GM23338 (cell line): ENCODE results near the gene RHBDF2. TPM values are rescaled to one million over a fixed set of nuclear protein-coding genes. Genes with fewer than 3 reads are reported as not detected.

ENCODE experiments used
- ATAC-seq: fragments of 200-7000 bp; cut with Tn5 transposase; 3 replicates; pipeline ENCODE4 v1.9.1; 2020
- DNase-seq: peaks from one replicate; pipeline ENCODE4 v3.0.0-alpha.2; 2015; ENCODE audit warnings: low spot score
- H2AFZ ChIP-seq: fragments of 200-600 bp; sonication (generic); 2 replicates; pipeline ENCODE4 v1.8.0; 2016; ENCODE audit warnings: antibody characterized with exemption, mild to moderate bottlenecking, moderate library complexity
- H3F3A ChIP-seq: fragments of 200-600 bp; sonication (generic); replicated peaks from 2 replicates; pipeline ENCODE4 v1.8.0; 2017; ENCODE audit warnings: antibody characterized with exemption, mixed run types, low read depth
- H3K27ac ChIP-seq: fragments of 200-600 bp; sonication (generic); 2 replicates; pipeline ENCODE4 v1.6.1; 2016; ENCODE audit warnings: low read depth
- H3K27me3 ChIP-seq: fragments of 200-600 bp; sonication (generic); 2 replicates; pipeline ENCODE4 v1.8.0; 2016; ENCODE audit warnings: mild to moderate bottlenecking, mixed run types, moderate library complexity; ENCODE audit not compliant: insufficient read depth
- H3K36me3 ChIP-seq: fragments of 200-600 bp; sonication (generic); 2 replicates; pipeline ENCODE4 v1.8.0; 2016; ENCODE audit warnings: mild to moderate bottlenecking; ENCODE audit not compliant: insufficient read depth
- H3K4me1 ChIP-seq: fragments of 200-600 bp; sonication (generic); 2 replicates; pipeline ENCODE4 v1.8.0; 2016; ENCODE audit warnings: mild to moderate bottlenecking, moderate library complexity; ENCODE audit not compliant: insufficient read depth
- H3K4me2 ChIP-seq: fragments of 200-600 bp; sonication (generic); 2 replicates; pipeline ENCODE4 v1.7.1; 2017; ENCODE audit warnings: mixed run types
- H3K4me3 ChIP-seq: fragments of 200-600 bp; sonication (generic); 2 replicates; pipeline ENCODE4 v1.6.1; 2016; ENCODE audit warnings: mixed run types
- H3K79me2 ChIP-seq: fragments of 200-600 bp; sonication (generic); replicated peaks from 2 replicates; pipeline ENCODE4 v1.8.0; 2017; ENCODE audit warnings: mild to moderate bottlenecking; ENCODE audit not compliant: insufficient read depth
- H3K9me2 ChIP-seq: fragments of 200-600 bp; sonication (generic); 2 replicates; pipeline ENCODE4 v1.8.0; 2017; ENCODE audit not compliant: insufficient read depth
- H4K20me1 ChIP-seq: fragments of 200-600 bp; sonication (generic); replicated peaks from 2 replicates; pipeline ENCODE4 v1.8.0; 2017; ENCODE audit warnings: mild to moderate bottlenecking; ENCODE audit not compliant: insufficient read depth
- H3K27ac Mint-ChIP-seq: 2 replicates; pipeline ENCODE4 v1.8.0; 2020; ENCODE audit warnings: inconsistent platforms, mild to moderate bottlenecking, moderate library complexity, mixed read lengths
- H3K27me3 Mint-ChIP-seq: 3 replicates; pipeline ENCODE4 v1.8.0; 2022; ENCODE audit warnings: low read depth, mild to moderate bottlenecking, moderate library complexity, mixed read lengths, inconsistent platforms; ENCODE audit not compliant: insufficient read depth, poor library complexity
- H3K36me3 Mint-ChIP-seq: 3 replicates; pipeline ENCODE4 v1.8.0; 2021; ENCODE audit warnings: low read depth, mild to moderate bottlenecking, inconsistent platforms, moderate library complexity, mixed read lengths
- H3K4me1 Mint-ChIP-seq: 3 replicates; pipeline ENCODE4 v1.8.0; 2020; ENCODE audit warnings: mild to moderate bottlenecking, inconsistent platforms, mixed read lengths
- H3K4me3 Mint-ChIP-seq: 3 replicates; pipeline ENCODE4 v1.8.0; 2021; ENCODE audit warnings: moderate library complexity, mild to moderate bottlenecking, inconsistent platforms, mixed read lengths
- H3K9me3 Mint-ChIP-seq: 3 replicates; pipeline ENCODE4 v1.8.0; 2020; ENCODE audit warnings: moderate library complexity, mild to moderate bottlenecking, inconsistent platforms, mixed read lengths
- CREB1 ChIP-seq: fragments of 250-450 bp; sonication (Bioruptor Pico); IDR thresholded peaks from 2 replicates; pipeline ENCODE4 v1.5.0; 2020; ENCODE audit warnings: low read depth, mild to moderate bottlenecking, moderate library complexity
- CTCF ChIP-seq, 2 experiments: fragments of 200-600 bp in 1 of 2; sonication (generic) in 1 of 2; conservative IDR thresholded peaks; 2 replicates each; pipeline versions ENCODE4 v1.5.1 to v1.6.1; 2016 to 2017; ENCODE audit warnings: antibody characterized with exemption in 2 of 2, low read depth in 2 of 2, mild to moderate bottlenecking in 2 of 2, moderate library complexity in 1 of 2
- ETS1 ChIP-seq: IDR thresholded peaks from 2 replicates; pipeline ENCODE4 v1.6.1; 2016; ENCODE audit warnings: antibody characterized with exemption
- EZH2 ChIP-seq: fragments of 200-600 bp; sonication (generic); IDR thresholded peaks from one replicate; pipeline ENCODE4 v1.8.0; 2017; ENCODE audit warnings: antibody characterized with exemption, mild to moderate bottlenecking, low read depth; ENCODE audit not compliant: unreplicated experiment
- EZH2phosphoT487 ChIP-seq: fragments of 200-600 bp; sonication (generic); IDR thresholded peaks from one replicate; pipeline ENCODE4 v1.8.1; 2018; ENCODE audit warnings: antibody characterized with exemption; ENCODE audit not compliant: unreplicated experiment
- JUNB ChIP-seq: IDR thresholded peaks from one replicate; pipeline ENCODE4 v1.6.1; 2016; ENCODE audit warnings: antibody characterized with exemption; ENCODE audit not compliant: unreplicated experiment
- NANOG ChIP-seq: IDR thresholded peaks from 2 replicates; pipeline ENCODE4 v1.6.1; 2016; ENCODE audit warnings: antibody characterized with exemption, borderline replicate concordance
- POLR2AphosphoS5 ChIP-seq: IDR thresholded peaks from 2 replicates; pipeline ENCODE4 v1.6.1; 2016; ENCODE audit warnings: antibody characterized with exemption, low read depth
- REST ChIP-seq: IDR thresholded peaks from one replicate; pipeline ENCODE4 v1.6.1; 2018; ENCODE audit warnings: antibody characterized with exemption; ENCODE audit not compliant: unreplicated experiment
- STAT1 ChIP-seq: IDR thresholded peaks from one replicate; pipeline ENCODE4 v1.6.1; 2016; ENCODE audit warnings: antibody characterized with exemption; ENCODE audit not compliant: unreplicated experiment
- ZNF114 ChIP-seq: fragments of 250-450 bp; sonication (Bioruptor Pico); IDR thresholded peaks from 2 replicates; pipeline ENCODE4 v1.5.0; 2020; ENCODE audit warnings: mild to moderate bottlenecking, moderate library complexity
- ZNF331 ChIP-seq: fragments of 250-450 bp; sonication (Bioruptor Pico); IDR thresholded peaks from 2 replicates; pipeline ENCODE4 v1.5.0; 2020; ENCODE audit warnings: low read depth, mild to moderate bottlenecking, moderate library complexity
- ZNF462 ChIP-seq: fragments of 250-450 bp; sonication (Bioruptor Pico); IDR thresholded peaks from 2 replicates; pipeline ENCODE4 v1.5.0; 2020; ENCODE audit warnings: mild to moderate bottlenecking, moderate library complexity
- polyA plus RNA-seq: library from polyadenylated mRNA; unstranded; fragments of >200 nt; fragmentation: Nextera tagmentation; extraction: Ambion mirVana; gene quantifications from 2 replicates; pipeline ENCODE4 v1.2.1, GENCODE V29; 2016
- total RNA-seq: library from RNA; depleted of rRNA; stranded (reverse); fragments of >200 nt; shearing (Covaris generic); gene quantifications from 2 replicates; pipeline ENCODE4 v1.2.3, GENCODE V29; 2014

RHBDF2 gene
- total and polyA plus RNA-seq, 2 experiments from 2014 or later: 9.4 to 29.5 TPM

- peaks cover 16% of the 10 kb centered on the region for H3K27me3 Mint-ChIP-seq
- no peak for ATAC-seq
- H3K4me2 ChIP-seq: no peak overlapping the region
- no peak overlapping the region for H2AFZ ChIP-seq
- no peaks in the 10 kb centered on the region; the same call in 2 of the 3 replicates for H3K4me1 Mint-ChIP-seq
- TF ChIP-seq JUNB: no peak
- no peak for TF ChIP-seq POLR2AphosphoS5
- TF ChIP-seq ZNF462 (CRISPR knock-in tag): no peak
- no peak for TF ChIP-seq REST
- no peak for TF ChIP-seq STAT1
- no peak for TF ChIP-seq ETS1
- TF ChIP-seq ZNF331 (CRISPR knock-in tag): no peak
- TF ChIP-seq CTCF (conservative IDR thresholded peaks at IDR 0.05; ENCODE audit: low read depth in 2 of 2): no peak
- no peak for TF ChIP-seq EZH2phosphoT487
- no peak for TF ChIP-seq EZH2
- no peak for TF ChIP-seq NANOG
- no peak for TF ChIP-seq ZNF114
- no peak for TF ChIP-seq CREB1 (CRISPR knock-in tag)
- no peak overlapping the region for H3K27ac ChIP-seq
- no peaks in the 10 kb centered on the region for H3K9me3 Mint-ChIP-seq
- H3K27ac Mint-ChIP-seq: no peak overlapping the region
- no peak for DNase-seq
- no peaks in the 10 kb centered on the region for H3K79me2 ChIP-seq
- H4K20me1 ChIP-seq: no peaks in the 10 kb centered on the region
- H3K36me3 ChIP-seq: no peaks in the 10 kb centered on the region
- H3K4me3 Mint-ChIP-seq: no peak overlapping the region
- H3K4me1 ChIP-seq: no peaks in the 10 kb centered on the region
- H3K27me3 ChIP-seq: no peaks in the 10 kb centered on the region
- H3K36me3 Mint-ChIP-seq: no peaks in the 10 kb centered on the region
- no peaks in the 10 kb centered on the region for H3F3A ChIP-seq
- H3K4me3 ChIP-seq: no peak overlapping the region
- H3K9me2 ChIP-seq: no peaks in the 10 kb centered on the region
These were observed 15.7 kb downstream of the RHBDF2 start for GRCh38 chr17:76485569-76485968.
